ENCODE results near the gene P2RY11. TPM values are rescaled to one million over a fixed set of nuclear protein-coding genes. Genes with fewer than 3 reads are reported as not detected.

The P2RY11 gene
- total and polyA plus RNA-seq, 2 experiments from 2014 or later, result 4.0 to 4.3 TPM

GRCh38 chr19:10109528-10109927, 2.0 kb upstream of the P2RY11 start:
- no peak overlapping the region for H2AFZ ChIP-seq
- no peak overlapping the region for H3K4me2 ChIP-seq
- TF ChIP-seq NANOG (IDR thresholded peaks at IDR 0.05; ENCODE audit: borderline replicate concordance) (no peak), STAT1 (IDR thresholded peaks at IDR 0.05; ENCODE audit: unreplicated experiment) (no peak)
- Mint-ChIP-seq H3K4me1 (peaks cover 19% of the 10 kb centered on the region), H3K9me3 (no peaks in the 10 kb centered on the region), H3K27me3 (ENCODE audit: insufficient read depth, low read depth, poor library complexity) (peaks cover 36% of the 10 kb centered on the region), H3K4me3 (peak overlapping the region; percentile 10; the same call in 1 of the 3 replicates), H3K36me3 (ENCODE audit: low read depth) (peaks cover 65% of the 10 kb centered on the region), H3K27ac (no peak overlapping the region)
- peaks cover 7% of the 10 kb centered on the region; the same call in 1 of the 2 replicates for H3K4me1 ChIP-seq (ENCODE audit: insufficient read depth)
- peaks cover 54% of the 10 kb centered on the region for H3F3A ChIP-seq (replicated peaks; ENCODE audit: low read depth)
- H3K27me3 ChIP-seq (ENCODE audit: insufficient read depth), result no peaks in the 10 kb centered on the region
- ATAC-seq, result no peak
- H4K20me1 ChIP-seq (replicated peaks; ENCODE audit: insufficient read depth), result 0 out of 2 replicates have a peak, but pooled peaks cover 7% of the 10 kb centered on the region
- peaks cover 28% of the 10 kb centered on the region for H3K36me3 ChIP-seq (ENCODE audit: insufficient read depth)
- no peaks in the 10 kb centered on the region for H3K9me2 ChIP-seq (ENCODE audit: insufficient read depth)
- H3K27ac ChIP-seq (ENCODE audit: low read depth), result no peak overlapping the region
- peaks cover 24% of the 10 kb centered on the region for H3K79me2 ChIP-seq (replicated peaks; ENCODE audit: insufficient read depth)
- H3K4me3 ChIP-seq, result no peak overlapping the region
- DNase-seq (ENCODE audit: low spot score), result no peak

- Histone ChIP-seq H3K4me2 (no peak overlapping the region), H3K9me2 (ENCODE audit: insufficient read depth) (no peaks in the 10 kb centered on the region), H3K79me2 (replicated peaks; ENCODE audit: insufficient read depth) (peaks cover 24% of the 10 kb centered on the region), H3K27me3 (ENCODE audit: insufficient read depth) (no peaks in the 10 kb centered on the region), H3F3A (replicated peaks; ENCODE audit: low read depth) (peaks cover 61% of the 10 kb centered on the region), H2AFZ (no peak overlapping the region), H3K36me3 (ENCODE audit: insufficient read depth) (peaks cover 28% of the 10 kb centered on the region), H4K20me1 (replicated peaks; ENCODE audit: insufficient read depth) (0 out of 2 replicates have a peak, but pooled peaks cover 11% of the 10 kb centered on the region), H3K27ac (ENCODE audit: low read depth) (no peak overlapping the region), H3K4me1 (ENCODE audit: insufficient read depth) (peaks cover 7% of the 10 kb centered on the region; the same call in 1 of the 2 replicates), H3K4me3 (no peak overlapping the region)
- H3K4me1 Mint-ChIP-seq, result peaks cover 19% of the 10 kb centered on the region
- ATAC-seq (no peak), DNase-seq (ENCODE audit: low spot score) (no peak)
- H3K4me3 Mint-ChIP-seq, result no peak overlapping the region; the same call in 2 of the 3 replicates
- TF ChIP-seq ETS1 (IDR thresholded peaks at IDR 0.05) (no peak), CTCF (conservative IDR thresholded peaks at IDR 0.05; ENCODE audit: low read depth in 2 of 2) (no peak)
- no peaks in the 10 kb centered on the region for H3K9me3 Mint-ChIP-seq
- H3K27me3 Mint-ChIP-seq (ENCODE audit: insufficient read depth, low read depth, poor library complexity), result peaks cover 41% of the 10 kb centered on the region
- H3K27ac Mint-ChIP-seq, result no peak overlapping the region
- peaks cover 70% of the 10 kb centered on the region for H3K36me3 Mint-ChIP-seq (ENCODE audit: low read depth)
Observed at GRCh38 chr19:10110076-10110971, 1.2 kb upstream of the P2RY11 start.

GRCh38 chr19:10110972-10111317, 548 bp upstream of the P2RY11 start:
- Histone ChIP-seq H2AFZ (no peak overlapping the region), H3K27me3 (ENCODE audit: insufficient read depth) (no peaks in the 10 kb centered on the region), H3K9me2 (ENCODE audit: insufficient read depth) (no peaks in the 10 kb centered on the region), H3K4me2 (no peak overlapping the region), H4K20me1 (replicated peaks; ENCODE audit: insufficient read depth) (0 out of 2 replicates have a peak, but pooled peaks cover 11% of the 10 kb centered on the region), H3K79me2 (replicated peaks; ENCODE audit: insufficient read depth) (peaks cover 24% of the 10 kb centered on the region), H3K4me3 (no peak overlapping the region), H3F3A (replicated peaks; ENCODE audit: low read depth) (peaks cover 61% of the 10 kb centered on the region), H3K27ac (ENCODE audit: low read depth) (no peak overlapping the region), H3K36me3 (ENCODE audit: insufficient read depth) (peaks cover 28% of the 10 kb centered on the region), H3K4me1 (ENCODE audit: insufficient read depth) (peaks cover 7% of the 10 kb centered on the region; the same call in 1 of the 2 replicates)
- H3K9me3 Mint-ChIP-seq, result no peaks in the 10 kb centered on the region
- peaks cover 75% of the 10 kb centered on the region for H3K36me3 Mint-ChIP-seq (ENCODE audit: low read depth)
- DNase-seq (ENCODE audit: low spot score) (no peak), ATAC-seq (no peak)
- H3K4me1 Mint-ChIP-seq, result peaks cover 19% of the 10 kb centered on the region
- no peak overlapping the region for H3K27ac Mint-ChIP-seq
- H3K27me3 Mint-ChIP-seq (ENCODE audit: insufficient read depth, low read depth, poor library complexity), result peaks cover 43% of the 10 kb centered on the region
- H3K4me3 Mint-ChIP-seq, result no peak overlapping the region; the same call in 2 of the 3 replicates
- no peak for TF ChIP-seq ZNF462 (CRISPR knock-in tag; IDR thresholded peaks at IDR 0.05)
